SK-N-SH (cell line): ENCODE results near the gene STX16. TPM values are rescaled to one million over a fixed set of nuclear protein-coding genes. Genes with fewer than 3 reads are reported as not detected.

Experiments
- CTCF ChIA-PET: fragments of 300-600, 350-600 bp; formaldehyde crosslinking; extraction: SDS; loops from one replicate; lab custom pipeline; 2021; lab: Yijun Ruan, JAX
- POLR2A ChIA-PET: fragments of 350-600 bp; sonication (Branson Sonifier 250); formaldehyde crosslinking; extraction: SDS; loops from one replicate; lab custom pipeline; 2020; ENCODE audit warnings: antibody characterized with exemption, inconsistent platforms; lab: Yijun Ruan, JAX
- DNase-seq: peaks from one replicate; pipeline ENCODE4 v3.0.0; 2012
- H2AFZ ChIP-seq: fragments of 200-600 bp; sonication (generic); 2 replicates; pipeline ENCODE4 v1.8.1; 2016; ENCODE audit warnings: antibody characterized with exemption, mild to moderate bottlenecking, low read depth
- H3F3A ChIP-seq: fragments of 200-600 bp; sonication (generic); replicated peaks from 2 replicates; pipeline ENCODE3; 2016; ENCODE audit warnings: antibody characterized with exemption, mild to moderate bottlenecking; ENCODE audit not compliant: insufficient read depth
- H3K27ac ChIP-seq, 2 experiments: fragments of 200-500 bp in 1 of 2; fragments of 200-600 bp in 1 of 2; sonication (Bioruptor generic) in 1 of 2; sonication (generic), shearing (Covaris generic) in 1 of 2; 2 replicates each; pipeline versions ENCODE4 v1.5.1 to v1.6.1; 2014 to 2016; ENCODE audit warnings: low read depth in 2 of 2, inconsistent platforms in 1 of 2, low read length in 1 of 2, mild to moderate bottlenecking in 1 of 2, mixed read lengths in 1 of 2
- H3K27me3 ChIP-seq: fragments of 200-600 bp; sonication (generic), shearing (Covaris generic); 2 replicates; pipeline ENCODE4 v1.6.1; 2016; ENCODE audit warnings: mixed run types; ENCODE audit not compliant: insufficient read depth
- H3K36me3 ChIP-seq, 2 experiments: fragments of 200-500 bp in 1 of 2; fragments of 200-600 bp in 1 of 2; sonication (Bioruptor generic) in 1 of 2; sonication (generic) in 1 of 2; replicated peaks in 1 of 2; 2 replicates each; pipeline versions ENCODE3 to v1.5.1; 2014 to 2016; ENCODE audit warnings: low read length in 1 of 2, mild to moderate bottlenecking in 1 of 2; ENCODE audit not compliant: insufficient read depth in 2 of 2, control insufficient read depth in 1 of 2
- H3K4me1 ChIP-seq, 2 experiments: fragments of 200-500 bp in 1 of 2; fragments of 200-600 bp in 1 of 2; sonication (Bioruptor generic) in 1 of 2; sonication (generic), shearing (Covaris generic) in 1 of 2; 2 replicates each; pipeline versions ENCODE4 v1.5.1 to v1.6.1; 2014 to 2016; ENCODE audit warnings: low read depth in 1 of 2, low read length in 1 of 2, mixed run types in 1 of 2; ENCODE audit not compliant: insufficient read depth in 2 of 2, control insufficient read depth in 1 of 2
- H3K4me2 ChIP-seq: fragments of 200-600 bp; sonication (generic), shearing (Covaris generic); 2 replicates; pipeline ENCODE4 v1.6.1; 2017; ENCODE audit warnings: mixed run types
- H3K4me3 ChIP-seq, 2 experiments: fragments of 200-500 bp in 1 of 2; fragments of 200-600 bp in 1 of 2; sonication (Bioruptor generic) in 1 of 2; sonication (generic), shearing (Covaris generic) in 1 of 2; 2 replicates each; pipeline versions ENCODE4 v1.5.1 to v1.8.1; 2014 to 2016; ENCODE audit warnings: low read depth in 2 of 2, inconsistent platforms in 1 of 2, low read length in 1 of 2, mild to moderate bottlenecking in 1 of 2, mixed read lengths in 1 of 2, moderate library complexity in 1 of 2
- H3K79me2 ChIP-seq: fragments of 200-600 bp; sonication (generic); 2 replicates; pipeline ENCODE4 v1.8.1; 2017; ENCODE audit warnings: mild to moderate bottlenecking; ENCODE audit not compliant: insufficient read depth
- H3K9ac ChIP-seq: fragments of 200-600 bp; sonication (generic); 2 replicates; pipeline ENCODE4 v1.6.1; 2017; ENCODE audit warnings: mixed run types
- H3K9me2 ChIP-seq: fragments of 200-600 bp; sonication (generic); 2 replicates; pipeline ENCODE4 v1.6.1; 2017; ENCODE audit warnings: mixed run types
- H3K9me3 ChIP-seq: fragments of 200-600 bp; sonication (generic); 2 replicates; pipeline ENCODE4 v1.6.1; 2017; ENCODE audit warnings: mixed run types, mild to moderate bottlenecking, moderate library complexity
- H4K20me1 ChIP-seq: fragments of 200-600 bp; sonication (generic); 2 replicates; pipeline ENCODE4 v1.6.1; 2017; ENCODE audit warnings: mild to moderate bottlenecking, mixed run types; ENCODE audit not compliant: insufficient read depth
- CHD2 ChIP-seq: fragments of 150-350 bp; IDR thresholded peaks from 2 replicates; pipeline ENCODE4 v1.6.1; 2018; ENCODE audit warnings: low read length; ENCODE audit not compliant: partially characterized antibody
- EP300 ChIP-seq, 2 experiments: IDR thresholded peaks; 2 replicates each; pipeline versions ENCODE4 v1.4.0 to v1.6.1; 2012; ENCODE audit warnings: borderline replicate concordance in 1 of 2, low read depth in 1 of 2, low read length in 1 of 2
- EZH2phosphoT487 ChIP-seq: fragments of 200-600 bp; sonication (generic); IDR thresholded peaks from 2 replicates; pipeline ENCODE4 v1.6.1; 2017; ENCODE audit warnings: low read depth, mixed run types, mild to moderate bottlenecking, antibody characterized with exemption, moderate library complexity, borderline replicate concordance
- FOXM1 ChIP-seq: IDR thresholded peaks from 2 replicates; pipeline ENCODE4 v1.4.0; 2012; ENCODE audit warnings: low read depth, mild to moderate bottlenecking
- GATA2 ChIP-seq: sonication (generic); formaldehyde crosslinking; IDR thresholded peaks from 2 replicates; pipeline ENCODE4 v1.5.0; 2020; ENCODE audit warnings: mild to moderate bottlenecking, missing genetic modification reagents
- MEF2A ChIP-seq: IDR thresholded peaks from 2 replicates; pipeline ENCODE4 v1.4.0; 2012; ENCODE audit warnings: low read depth, borderline replicate concordance
- MXI1 ChIP-seq: IDR thresholded peaks from 2 replicates; pipeline ENCODE4 v1.6.1; 2012; ENCODE audit warnings: mild to moderate bottlenecking, low read depth, low read length, improper control_type of control experiment
- NRF1 ChIP-seq: IDR thresholded peaks from 2 replicates; pipeline ENCODE4 v1.6.1; 2012; ENCODE audit warnings: low read depth, mild to moderate bottlenecking, low read length
- POLR2AphosphoS5 ChIP-seq: IDR thresholded peaks from 2 replicates; pipeline ENCODE4 v1.6.1; 2012; ENCODE audit warnings: low read depth, low read length
- RCOR1 ChIP-seq: fragments of 150-350 bp; IDR thresholded peaks from 2 replicates; pipeline ENCODE4 v1.6.1; 2017; ENCODE audit warnings: antibody characterized with exemption, low read length
- RFX5 ChIP-seq: IDR thresholded peaks from 2 replicates; pipeline ENCODE4 v1.6.1; 2012; ENCODE audit warnings: mild to moderate bottlenecking, improper control_type of control experiment, low read length
- SIN3A ChIP-seq: IDR thresholded peaks from 2 replicates; pipeline ENCODE4 v1.6.1; 2012; ENCODE audit warnings: low read depth, mild to moderate bottlenecking, low read length, moderate library complexity, borderline replicate concordance
- SMC3 ChIP-seq: IDR thresholded peaks from 2 replicates; pipeline ENCODE4 v1.6.1; 2012; ENCODE audit warnings: low read depth, low read length, improper control_type of control experiment
- TAF1 ChIP-seq: IDR thresholded peaks from 2 replicates; pipeline ENCODE4 v1.6.1; 2012; ENCODE audit warnings: low read depth, mild to moderate bottlenecking, low read length, moderate library complexity, borderline replicate concordance
- WGBS: methylation state at CpG from one replicate; pipeline ENCODE4 v1.1.6; 2017; ENCODE audit warnings: low lambda C conversion rate; 5-methylcytosine and 5-hydroxymethylcytosine counted together
- polyA plus RNA-seq, 3 experiments: library from polyadenylated mRNA; depleted of rRNA; stranded (reverse); fragments of >200 nt; gene quantifications; 2 replicates each; pipeline ENCODE4 v1.2.3, GENCODE V29; 2012
- TF ChIP-seq, protein P1 (sequence below): IDR thresholded peaks from 2 replicates; pipeline ENCODE4 v1.6.1; 2012; ENCODE audit warnings: mild to moderate bottlenecking, low read depth, low read length, moderate library complexity
- TF ChIP-seq, protein P2 (sequence below): fragments of 150-350 bp; IDR thresholded peaks from 2 replicates; pipeline ENCODE4 v1.6.1; 2016; ENCODE audit warnings: mild to moderate bottlenecking, low read depth, low read length

The STX16 gene
- polyA plus RNA-seq, 1 of the 3 experiments (the other 2 are of a cell fraction) = 63.8 TPM

DNA sequence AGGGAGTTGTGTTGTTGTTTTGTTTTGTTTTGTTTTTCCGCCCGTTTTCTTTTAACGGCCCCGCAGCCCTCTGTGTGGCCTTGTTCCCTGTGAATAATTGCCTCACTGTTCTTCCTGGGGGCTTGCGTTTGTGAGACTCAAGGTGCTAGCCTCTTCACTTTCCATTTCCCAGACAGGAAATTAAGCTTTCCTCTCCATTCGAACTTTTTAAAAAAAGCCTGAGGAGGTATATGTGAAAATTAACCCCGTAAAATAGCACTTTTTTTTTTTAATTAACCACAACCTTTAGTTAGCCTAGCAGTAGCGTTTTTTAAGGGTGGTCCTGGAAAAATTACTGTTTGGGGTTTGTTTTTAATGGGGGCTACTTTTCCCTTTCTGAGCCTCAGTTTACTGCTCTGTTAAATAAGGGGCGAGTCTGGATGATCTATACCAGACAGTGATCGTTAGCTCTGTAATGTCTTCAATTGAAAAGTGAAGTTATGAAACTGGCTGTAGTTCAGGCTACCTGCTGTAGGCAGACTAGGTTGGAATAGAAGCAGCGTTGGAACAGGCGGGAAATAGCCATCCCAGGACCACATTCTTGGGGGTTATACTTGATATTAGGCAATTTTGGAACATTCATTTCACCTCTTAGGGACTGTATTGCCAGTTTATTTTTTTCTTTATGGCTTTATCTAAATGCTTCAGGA, 1.7 kb downstream of the STX16 start:
- no peaks in the 10 kb centered on the region for H3K9me3 ChIP-seq
- H3K27me3 ChIP-seq = no peaks in the 10 kb centered on the region
- no peak for DNase-seq
- WGBS = 6% methylated on average over 12 of the region's 12 CpGs
- no peak for TF ChIP-seq MEF2A
- peak; percentile 2 for TF ChIP-seq CHD2
- H3K36me3 ChIP-seq = peaks cover 0 to 16% of the 10 kb centered on the region in 2 experiments
- peaks cover 24% of the 10 kb centered on the region for H3F3A ChIP-seq
- ChIA-PET POLR2A (interaction anchor here (1.2 kb wide), 1 partner anchor 14 kb away, joined by 4 read pairs; no protein-coding TSS in a partner anchor), CTCF (interaction anchor here (1.9 to 8.5 kb wide), 5 partner anchors 186 to 420 kb away, joined by 7 to 87 read pairs (median 20); partner anchors contain the start of gene GNAS)
- H3K9me2 ChIP-seq = no peaks in the 10 kb centered on the region
- H4K20me1 ChIP-seq = no peaks in the 10 kb centered on the region
- peak overlapping the region; percentile 14; the same call in 1 of the 2 replicates for H2AFZ ChIP-seq
- H3K4me3 ChIP-seq = peak overlapping the region; percentile 98 to 99
- peaks cover 5 to 26% of the 10 kb centered on the region in 2 experiments; a peak in 3 of 4 replicates for H3K4me1 ChIP-seq
- peak overlapping the region; percentile 93 for H3K4me2 ChIP-seq
- peaks cover 67% of the 10 kb centered on the region for H3K79me2 ChIP-seq
- peak overlapping the region; percentile 68 to 93 for H3K27ac ChIP-seq
- peak overlapping the region; percentile 86 for H3K9ac ChIP-seq

DNA sequence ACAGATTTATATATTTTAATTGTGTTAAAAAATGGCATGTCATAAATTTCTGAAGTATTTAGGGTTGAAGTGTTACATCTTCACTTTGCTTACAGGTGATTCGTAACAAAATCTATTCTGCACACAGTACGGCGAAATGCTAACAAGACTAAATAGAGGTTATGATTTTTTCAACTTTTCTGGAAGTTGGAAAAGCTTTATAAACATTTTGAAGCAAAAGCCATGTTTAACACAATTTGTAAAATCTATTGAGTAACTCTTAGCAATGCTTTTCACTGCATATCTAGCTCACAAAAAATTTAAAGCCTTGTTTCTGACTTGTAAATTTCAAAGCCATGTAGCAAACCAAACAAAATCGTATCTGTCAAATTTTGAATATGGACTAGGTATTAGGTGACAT, 3.3 kb downstream of the STX16 start:
- no peak for DNase-seq
- Histone ChIP-seq H3K27ac (peak overlapping the region in 1 of 2 experiments; percentile 93; a peak in 2 of 4 replicates), H2AFZ (no peak overlapping the region), H3K36me3 (peaks cover 3 to 23% of the 10 kb centered on the region in 2 experiments), H4K20me1 (no peaks in the 10 kb centered on the region; the same call in 1 of the 2 replicates), H3K4me1 (peaks cover 16 to 30% of the 10 kb centered on the region in 2 experiments; a peak in 3 of 4 replicates), H3K9ac (peak overlapping the region; percentile 86; the same call in 1 of the 2 replicates), H3K4me3 (peak overlapping the region; percentile 98 to 99; a peak in 2 of 4 replicates), H3K9me2 (no peaks in the 10 kb centered on the region), H3K9me3 (no peaks in the 10 kb centered on the region), H3K27me3 (no peaks in the 10 kb centered on the region), H3K4me2 (peak overlapping the region; percentile 93), H3F3A (peaks cover 16% of the 10 kb centered on the region), H3K79me2 (peaks cover 83% of the 10 kb centered on the region)
- ChIA-PET CTCF (interaction anchor here (0.6 to 8.5 kb wide), 3 partner anchors 20 to 420 kb away, joined by 3 to 46 read pairs (median 4); no protein-coding TSS in a partner anchor), POLR2A (no interaction called here)
- WGBS = 82% methylated on average over 4 of the region's 4 CpGs
- TF ChIP-seq NRF1 = no peak
- no peak for TF ChIP-seq SMC3
- no peak for TF ChIP-seq RFX5
- TF ChIP-seq, protein P1, sequence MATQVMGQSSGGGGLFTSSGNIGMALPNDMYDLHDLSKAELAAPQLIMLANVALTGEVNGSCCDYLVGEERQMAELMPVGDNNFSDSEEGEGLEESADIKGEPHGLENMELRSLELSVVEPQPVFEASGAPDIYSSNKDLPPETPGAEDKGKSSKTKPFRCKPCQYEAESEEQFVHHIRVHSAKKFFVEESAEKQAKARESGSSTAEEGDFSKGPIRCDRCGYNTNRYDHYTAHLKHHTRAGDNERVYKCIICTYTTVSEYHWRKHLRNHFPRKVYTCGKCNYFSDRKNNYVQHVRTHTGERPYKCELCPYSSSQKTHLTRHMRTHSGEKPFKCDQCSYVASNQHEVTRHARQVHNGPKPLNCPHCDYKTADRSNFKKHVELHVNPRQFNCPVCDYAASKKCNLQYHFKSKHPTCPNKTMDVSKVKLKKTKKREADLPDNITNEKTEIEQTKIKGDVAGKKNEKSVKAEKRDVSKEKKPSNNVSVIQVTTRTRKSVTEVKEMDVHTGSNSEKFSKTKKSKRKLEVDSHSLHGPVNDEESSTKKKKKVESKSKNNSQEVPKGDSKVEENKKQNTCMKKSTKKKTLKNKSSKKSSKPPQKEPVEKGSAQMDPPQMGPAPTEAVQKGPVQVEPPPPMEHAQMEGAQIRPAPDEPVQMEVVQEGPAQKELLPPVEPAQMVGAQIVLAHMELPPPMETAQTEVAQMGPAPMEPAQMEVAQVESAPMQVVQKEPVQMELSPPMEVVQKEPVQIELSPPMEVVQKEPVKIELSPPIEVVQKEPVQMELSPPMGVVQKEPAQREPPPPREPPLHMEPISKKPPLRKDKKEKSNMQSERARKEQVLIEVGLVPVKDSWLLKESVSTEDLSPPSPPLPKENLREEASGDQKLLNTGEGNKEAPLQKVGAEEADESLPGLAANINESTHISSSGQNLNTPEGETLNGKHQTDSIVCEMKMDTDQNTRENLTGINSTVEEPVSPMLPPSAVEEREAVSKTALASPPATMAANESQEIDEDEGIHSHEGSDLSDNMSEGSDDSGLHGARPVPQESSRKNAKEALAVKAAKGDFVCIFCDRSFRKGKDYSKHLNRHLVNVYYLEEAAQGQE = no peak
- no peak for TF ChIP-seq RCOR1
- no peak for TF ChIP-seq POLR2AphosphoS5
- no peak for TF ChIP-seq TAF1
- TF ChIP-seq MXI1 = no peak
- TF ChIP-seq SIN3A = no peak
- TF ChIP-seq, protein P2, sequence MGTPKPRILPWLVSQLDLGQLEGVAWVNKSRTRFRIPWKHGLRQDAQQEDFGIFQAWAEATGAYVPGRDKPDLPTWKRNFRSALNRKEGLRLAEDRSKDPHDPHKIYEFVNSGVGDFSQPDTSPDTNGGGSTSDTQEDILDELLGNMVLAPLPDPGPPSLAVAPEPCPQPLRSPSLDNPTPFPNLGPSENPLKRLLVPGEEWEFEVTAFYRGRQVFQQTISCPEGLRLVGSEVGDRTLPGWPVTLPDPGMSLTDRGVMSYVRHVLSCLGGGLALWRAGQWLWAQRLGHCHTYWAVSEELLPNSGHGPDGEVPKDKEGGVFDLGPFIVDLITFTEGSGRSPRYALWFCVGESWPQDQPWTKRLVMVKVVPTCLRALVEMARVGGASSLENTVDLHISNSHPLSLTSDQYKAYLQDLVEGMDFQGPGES = no peak
- no peak for TF ChIP-seq EZH2phosphoT487
- TF ChIP-seq GATA2 (CRISPR knock-in tag) = no peak
- no peak for TF ChIP-seq EP300 (IDR thresholded peaks at IDR 0.05; ENCODE audit: borderline replicate concordance in 1 of 2, low read depth in 1 of 2, low read length in 1 of 2)
- TF ChIP-seq CHD2 = no peak
- TF ChIP-seq FOXM1 = no peak
